ENCODE data around the gene GALNT18.

Gene GALNT18

GRCh38 chr11:11389238-11389637, 232.6 kb downstream of the GALNT18 start:
- TF ChIP-seq EZH2phosphoT487 (conservative IDR thresholded peaks at IDR 0.05; ENCODE audit: low read length): no peak
- TF ChIP-seq CTCF (IDR thresholded peaks at IDR 0.05; ENCODE audit: insufficient read depth, low read length, poor library complexity, severe bottlenecking): no peak
- Histone ChIP-seq H3K79me2 (ENCODE audit: insufficient read depth, low read length) (no peaks in the 10 kb centered on the region), H3K9ac (ENCODE audit: low read length) (no peak overlapping the region), H3F3A (ENCODE audit: insufficient read depth) (no peaks in the 10 kb centered on the region), H3K36me3 (ENCODE audit: low read length) (no peaks in the 10 kb centered on the region), H3K27ac (ENCODE audit: low read depth, low read length) (no peak overlapping the region), H4K20me1 (ENCODE audit: low read depth, low read length) (no peaks in the 10 kb centered on the region), H3K9me3 (ENCODE audit: insufficient read depth, low read length) (no peaks in the 10 kb centered on the region), H3K27me3 (ENCODE audit: low read length) (no peaks in the 10 kb centered on the region; the same call in 1 of the 2 replicates), H3K4me2 (ENCODE audit: low read depth, low read length, poor library complexity, severe bottlenecking) (no peak overlapping the region), H2AFZ (ENCODE audit: low read depth, low read length, severe bottlenecking) (no peak overlapping the region), H3K9me2 (replicated peaks; ENCODE audit: insufficient read depth, low read length) (no peaks in the 10 kb centered on the region), H3K4me3 (ENCODE audit: insufficient read depth, low read length, poor library complexity, severe bottlenecking) (no peak overlapping the region)

- H3K9me2 ChIP-seq (replicated peaks; ENCODE audit: insufficient read depth, low read length): no peaks in the 10 kb centered on the region
- H3F3A ChIP-seq (ENCODE audit: insufficient read depth): no peaks in the 10 kb centered on the region
- no peaks in the 10 kb centered on the region; the same call in 1 of the 2 replicates for H3K27me3 ChIP-seq (ENCODE audit: low read length)
- H3K79me2 ChIP-seq (ENCODE audit: insufficient read depth, low read length): no peaks in the 10 kb centered on the region
- no peaks in the 10 kb centered on the region for H4K20me1 ChIP-seq (ENCODE audit: low read depth, low read length)
- H3K27ac ChIP-seq (ENCODE audit: low read depth, low read length): no peak overlapping the region
- TF ChIP-seq CTCF (IDR thresholded peaks at IDR 0.05; ENCODE audit: insufficient read depth, low read length, poor library complexity, severe bottlenecking): no peak
- no peak for TF ChIP-seq EZH2phosphoT487 (conservative IDR thresholded peaks at IDR 0.05; ENCODE audit: low read length)
- no peak overlapping the region for H2AFZ ChIP-seq (ENCODE audit: low read depth, low read length, severe bottlenecking)
- H3K36me3 ChIP-seq (ENCODE audit: low read length): no peaks in the 10 kb centered on the region
- no peak overlapping the region for H3K4me3 ChIP-seq (ENCODE audit: insufficient read depth, low read length, poor library complexity, severe bottlenecking)
- no peaks in the 10 kb centered on the region for H3K9me3 ChIP-seq (ENCODE audit: insufficient read depth, low read length)
- no peak overlapping the region for H3K9ac ChIP-seq (ENCODE audit: low read length)
- H3K4me2 ChIP-seq (ENCODE audit: low read depth, low read length, poor library complexity, severe bottlenecking): no peak overlapping the region
These were observed 234.0 kb downstream of the GALNT18 start for GRCh38 chr11:11387622-11388305.

- no peak overlapping the region for H3K9ac ChIP-seq (ENCODE audit: low read length)
- H3K9me3 ChIP-seq (ENCODE audit: insufficient read depth, low read length): no peaks in the 10 kb centered on the region
- no peak overlapping the region for H3K4me2 ChIP-seq (ENCODE audit: low read depth, low read length, poor library complexity, severe bottlenecking)
- no peak overlapping the region for H2AFZ ChIP-seq (ENCODE audit: low read depth, low read length, severe bottlenecking)
- H3F3A ChIP-seq (ENCODE audit: insufficient read depth): no peaks in the 10 kb centered on the region
- H3K4me3 ChIP-seq (ENCODE audit: insufficient read depth, low read length, poor library complexity, severe bottlenecking): no peak overlapping the region
- no peaks in the 10 kb centered on the region for H4K20me1 ChIP-seq (ENCODE audit: low read depth, low read length)
- no peaks in the 10 kb centered on the region for H3K9me2 ChIP-seq (replicated peaks; ENCODE audit: insufficient read depth, low read length)
- H3K79me2 ChIP-seq (ENCODE audit: insufficient read depth, low read length): no peaks in the 10 kb centered on the region
- no peak for TF ChIP-seq CTCF (IDR thresholded peaks at IDR 0.05; ENCODE audit: insufficient read depth, low read length, poor library complexity, severe bottlenecking)
- TF ChIP-seq EZH2phosphoT487 (conservative IDR thresholded peaks at IDR 0.05; ENCODE audit: low read length): no peak
- H3K27me3 ChIP-seq (ENCODE audit: low read length): no peaks in the 10 kb centered on the region; the same call in 1 of the 2 replicates
- no peak overlapping the region for H3K27ac ChIP-seq (ENCODE audit: low read depth, low read length)
- H3K36me3 ChIP-seq (ENCODE audit: low read length): no peaks in the 10 kb centered on the region
These were observed 234.6 kb downstream of the GALNT18 start for GRCh38 chr11:11387207-11387606.

Data from SU-DHL-6 (cell line).